GM23338 (cell line): ENCODE measurements around the gene KRTAP5-4. TPM values are rescaled to one million over a fixed set of nuclear protein-coding genes. Genes with fewer than 3 reads are reported as not detected.

ENCODE experiments used
- ATAC-seq: fragments of 200-7000 bp; cut with Tn5 transposase; 3 replicates; pipeline ENCODE4 v1.9.1; 2020
- DNase-seq: peaks from one replicate; pipeline ENCODE4 v3.0.0-alpha.2; 2015; ENCODE audit warnings: low spot score
- H2AFZ ChIP-seq: fragments of 200-600 bp; sonication (generic); 2 replicates; pipeline ENCODE4 v1.8.0; 2016; ENCODE audit warnings: antibody characterized with exemption, mild to moderate bottlenecking, moderate library complexity
- H3F3A ChIP-seq: fragments of 200-600 bp; sonication (generic); replicated peaks from 2 replicates; pipeline ENCODE4 v1.8.0; 2017; ENCODE audit warnings: antibody characterized with exemption, mixed run types, low read depth
- H3K27ac ChIP-seq: fragments of 200-600 bp; sonication (generic); 2 replicates; pipeline ENCODE4 v1.6.1; 2016; ENCODE audit warnings: low read depth
- H3K27me3 ChIP-seq: fragments of 200-600 bp; sonication (generic); 2 replicates; pipeline ENCODE4 v1.8.0; 2016; ENCODE audit warnings: mild to moderate bottlenecking, mixed run types, moderate library complexity; ENCODE audit not compliant: insufficient read depth
- H3K36me3 ChIP-seq: fragments of 200-600 bp; sonication (generic); 2 replicates; pipeline ENCODE4 v1.8.0; 2016; ENCODE audit warnings: mild to moderate bottlenecking; ENCODE audit not compliant: insufficient read depth
- H3K4me1 ChIP-seq: fragments of 200-600 bp; sonication (generic); 2 replicates; pipeline ENCODE4 v1.8.0; 2016; ENCODE audit warnings: mild to moderate bottlenecking, moderate library complexity; ENCODE audit not compliant: insufficient read depth
- H3K4me2 ChIP-seq: fragments of 200-600 bp; sonication (generic); 2 replicates; pipeline ENCODE4 v1.7.1; 2017; ENCODE audit warnings: mixed run types
- H3K4me3 ChIP-seq: fragments of 200-600 bp; sonication (generic); 2 replicates; pipeline ENCODE4 v1.6.1; 2016; ENCODE audit warnings: mixed run types
- H3K79me2 ChIP-seq: fragments of 200-600 bp; sonication (generic); replicated peaks from 2 replicates; pipeline ENCODE4 v1.8.0; 2017; ENCODE audit warnings: mild to moderate bottlenecking; ENCODE audit not compliant: insufficient read depth
- H3K9me2 ChIP-seq: fragments of 200-600 bp; sonication (generic); 2 replicates; pipeline ENCODE4 v1.8.0; 2017; ENCODE audit not compliant: insufficient read depth
- H4K20me1 ChIP-seq: fragments of 200-600 bp; sonication (generic); replicated peaks from 2 replicates; pipeline ENCODE4 v1.8.0; 2017; ENCODE audit warnings: mild to moderate bottlenecking; ENCODE audit not compliant: insufficient read depth
- H3K27ac Mint-ChIP-seq: 2 replicates; pipeline ENCODE4 v1.8.0; 2020; ENCODE audit warnings: inconsistent platforms, mild to moderate bottlenecking, moderate library complexity, mixed read lengths
- H3K27me3 Mint-ChIP-seq: 3 replicates; pipeline ENCODE4 v1.8.0; 2022; ENCODE audit warnings: low read depth, mild to moderate bottlenecking, moderate library complexity, mixed read lengths, inconsistent platforms; ENCODE audit not compliant: insufficient read depth, poor library complexity
- H3K36me3 Mint-ChIP-seq: 3 replicates; pipeline ENCODE4 v1.8.0; 2021; ENCODE audit warnings: low read depth, mild to moderate bottlenecking, inconsistent platforms, moderate library complexity, mixed read lengths
- H3K4me1 Mint-ChIP-seq: 3 replicates; pipeline ENCODE4 v1.8.0; 2020; ENCODE audit warnings: mild to moderate bottlenecking, inconsistent platforms, mixed read lengths
- H3K4me3 Mint-ChIP-seq: 3 replicates; pipeline ENCODE4 v1.8.0; 2021; ENCODE audit warnings: moderate library complexity, mild to moderate bottlenecking, inconsistent platforms, mixed read lengths
- H3K9me3 Mint-ChIP-seq: 3 replicates; pipeline ENCODE4 v1.8.0; 2020; ENCODE audit warnings: moderate library complexity, mild to moderate bottlenecking, inconsistent platforms, mixed read lengths
- CTCF ChIP-seq, 2 experiments: fragments of 200-600 bp in 1 of 2; sonication (generic) in 1 of 2; conservative IDR thresholded peaks; 2 replicates each; pipeline versions ENCODE4 v1.5.1 to v1.6.1; 2016 to 2017; ENCODE audit warnings: antibody characterized with exemption in 2 of 2, low read depth in 2 of 2, mild to moderate bottlenecking in 2 of 2, moderate library complexity in 1 of 2
- ETS1 ChIP-seq: IDR thresholded peaks from 2 replicates; pipeline ENCODE4 v1.6.1; 2016; ENCODE audit warnings: antibody characterized with exemption
- JUNB ChIP-seq: IDR thresholded peaks from one replicate; pipeline ENCODE4 v1.6.1; 2016; ENCODE audit warnings: antibody characterized with exemption; ENCODE audit not compliant: unreplicated experiment
- NANOG ChIP-seq: IDR thresholded peaks from 2 replicates; pipeline ENCODE4 v1.6.1; 2016; ENCODE audit warnings: antibody characterized with exemption, borderline replicate concordance
- POLR2AphosphoS5 ChIP-seq: IDR thresholded peaks from 2 replicates; pipeline ENCODE4 v1.6.1; 2016; ENCODE audit warnings: antibody characterized with exemption, low read depth
- REST ChIP-seq: IDR thresholded peaks from one replicate; pipeline ENCODE4 v1.6.1; 2018; ENCODE audit warnings: antibody characterized with exemption; ENCODE audit not compliant: unreplicated experiment
- STAT1 ChIP-seq: IDR thresholded peaks from one replicate; pipeline ENCODE4 v1.6.1; 2016; ENCODE audit warnings: antibody characterized with exemption; ENCODE audit not compliant: unreplicated experiment
- ZNF114 ChIP-seq: fragments of 250-450 bp; sonication (Bioruptor Pico); IDR thresholded peaks from 2 replicates; pipeline ENCODE4 v1.5.0; 2020; ENCODE audit warnings: mild to moderate bottlenecking, moderate library complexity
- ZNF331 ChIP-seq: fragments of 250-450 bp; sonication (Bioruptor Pico); IDR thresholded peaks from 2 replicates; pipeline ENCODE4 v1.5.0; 2020; ENCODE audit warnings: low read depth, mild to moderate bottlenecking, moderate library complexity
- ZNF462 ChIP-seq: fragments of 250-450 bp; sonication (Bioruptor Pico); IDR thresholded peaks from 2 replicates; pipeline ENCODE4 v1.5.0; 2020; ENCODE audit warnings: mild to moderate bottlenecking, moderate library complexity
- polyA plus RNA-seq: library from polyadenylated mRNA; unstranded; fragments of >200 nt; fragmentation: Nextera tagmentation; extraction: Ambion mirVana; gene quantifications from 2 replicates; pipeline ENCODE4 v1.2.1, GENCODE V29; 2016
- total RNA-seq: library from RNA; depleted of rRNA; stranded (reverse); fragments of >200 nt; shearing (Covaris generic); gene quantifications from 2 replicates; pipeline ENCODE4 v1.2.3, GENCODE V29; 2014

The KRTAP5-4 gene
- total and polyA plus RNA-seq, 2 experiments from 2014 or later, result not detected

GRCh38 chr11:1624621-1625020 is 2.7 kb upstream of the KRTAP5-4 start:
- ATAC-seq, result no peak
- Histone ChIP-seq H3K4me1 (no peaks in the 10 kb centered on the region; the same call in 1 of the 2 replicates), H3K4me3 (no peak overlapping the region), H3K9me2 (no peaks in the 10 kb centered on the region), H3K27me3 (no peaks in the 10 kb centered on the region), H3K4me2 (no peak overlapping the region), H3K27ac (no peak overlapping the region), H3K36me3 (no peaks in the 10 kb centered on the region), H2AFZ (no peak overlapping the region), H3F3A (no peaks in the 10 kb centered on the region), H3K79me2 (no peaks in the 10 kb centered on the region), H4K20me1 (no peaks in the 10 kb centered on the region)
- TF ChIP-seq CTCF (conservative IDR thresholded peaks at IDR 0.05; ENCODE audit: low read depth in 2 of 2), result no peak
- no peak for TF ChIP-seq ZNF331 (CRISPR knock-in tag)
- TF ChIP-seq REST, result no peak
- TF ChIP-seq ETS1, result no peak
- no peak for TF ChIP-seq ZNF462 (CRISPR knock-in tag)
- TF ChIP-seq ZNF114 (CRISPR knock-in tag), result no peak
- no peak for TF ChIP-seq NANOG
- TF ChIP-seq STAT1, result no peak
- TF ChIP-seq POLR2AphosphoS5, result no peak
- no peak for TF ChIP-seq JUNB
- Mint-ChIP-seq H3K27me3 (peaks cover 21% of the 10 kb centered on the region), H3K36me3 (no peaks in the 10 kb centered on the region), H3K4me1 (peaks cover 10% of the 10 kb centered on the region), H3K9me3 (no peaks in the 10 kb centered on the region), H3K27ac (no peak overlapping the region), H3K4me3 (no peak overlapping the region)
- no peak for DNase-seq
